SK-N-SH (cell line): ENCODE results near the gene ZXDC. TPM values are rescaled to one million over a fixed set of nuclear protein-coding genes. Genes with fewer than 3 reads are reported as not detected.

Source experiments
- CTCF ChIA-PET: fragments of 300-600, 350-600 bp; formaldehyde crosslinking; extraction: SDS; loops from one replicate; lab custom pipeline; 2021; lab: Yijun Ruan, JAX
- POLR2A ChIA-PET: fragments of 350-600 bp; sonication (Branson Sonifier 250); formaldehyde crosslinking; extraction: SDS; loops from one replicate; lab custom pipeline; 2020; ENCODE audit warnings: antibody characterized with exemption, inconsistent platforms; lab: Yijun Ruan, JAX
- DNase-seq: peaks from one replicate; pipeline ENCODE4 v3.0.0; 2012
- H2AFZ ChIP-seq: fragments of 200-600 bp; sonication (generic); 2 replicates; pipeline ENCODE4 v1.8.1; 2016; ENCODE audit warnings: antibody characterized with exemption, mild to moderate bottlenecking, low read depth
- H3F3A ChIP-seq: fragments of 200-600 bp; sonication (generic); replicated peaks from 2 replicates; pipeline ENCODE3; 2016; ENCODE audit warnings: antibody characterized with exemption, mild to moderate bottlenecking; ENCODE audit not compliant: insufficient read depth
- H3K27ac ChIP-seq, 2 experiments: fragments of 200-500 bp in 1 of 2; fragments of 200-600 bp in 1 of 2; sonication (Bioruptor generic) in 1 of 2; sonication (generic), shearing (Covaris generic) in 1 of 2; 2 replicates each; pipeline versions ENCODE4 v1.5.1 to v1.6.1; 2014 to 2016; ENCODE audit warnings: low read depth in 2 of 2, inconsistent platforms in 1 of 2, low read length in 1 of 2, mild to moderate bottlenecking in 1 of 2, mixed read lengths in 1 of 2
- H3K27me3 ChIP-seq: fragments of 200-600 bp; sonication (generic), shearing (Covaris generic); 2 replicates; pipeline ENCODE4 v1.6.1; 2016; ENCODE audit warnings: mixed run types; ENCODE audit not compliant: insufficient read depth
- H3K36me3 ChIP-seq, 2 experiments: fragments of 200-500 bp in 1 of 2; fragments of 200-600 bp in 1 of 2; sonication (Bioruptor generic) in 1 of 2; sonication (generic) in 1 of 2; replicated peaks in 1 of 2; 2 replicates each; pipeline versions ENCODE3 to v1.5.1; 2014 to 2016; ENCODE audit warnings: low read length in 1 of 2, mild to moderate bottlenecking in 1 of 2; ENCODE audit not compliant: insufficient read depth in 2 of 2, control insufficient read depth in 1 of 2
- H3K4me1 ChIP-seq, 2 experiments: fragments of 200-500 bp in 1 of 2; fragments of 200-600 bp in 1 of 2; sonication (Bioruptor generic) in 1 of 2; sonication (generic), shearing (Covaris generic) in 1 of 2; 2 replicates each; pipeline versions ENCODE4 v1.5.1 to v1.6.1; 2014 to 2016; ENCODE audit warnings: low read depth in 1 of 2, low read length in 1 of 2, mixed run types in 1 of 2; ENCODE audit not compliant: insufficient read depth in 2 of 2, control insufficient read depth in 1 of 2
- H3K4me2 ChIP-seq: fragments of 200-600 bp; sonication (generic), shearing (Covaris generic); 2 replicates; pipeline ENCODE4 v1.6.1; 2017; ENCODE audit warnings: mixed run types
- H3K4me3 ChIP-seq, 2 experiments: fragments of 200-500 bp in 1 of 2; fragments of 200-600 bp in 1 of 2; sonication (Bioruptor generic) in 1 of 2; sonication (generic), shearing (Covaris generic) in 1 of 2; 2 replicates each; pipeline versions ENCODE4 v1.5.1 to v1.8.1; 2014 to 2016; ENCODE audit warnings: low read depth in 2 of 2, inconsistent platforms in 1 of 2, low read length in 1 of 2, mild to moderate bottlenecking in 1 of 2, mixed read lengths in 1 of 2, moderate library complexity in 1 of 2
- H3K79me2 ChIP-seq: fragments of 200-600 bp; sonication (generic); 2 replicates; pipeline ENCODE4 v1.8.1; 2017; ENCODE audit warnings: mild to moderate bottlenecking; ENCODE audit not compliant: insufficient read depth
- H3K9ac ChIP-seq: fragments of 200-600 bp; sonication (generic); 2 replicates; pipeline ENCODE4 v1.6.1; 2017; ENCODE audit warnings: mixed run types
- H3K9me2 ChIP-seq: fragments of 200-600 bp; sonication (generic); 2 replicates; pipeline ENCODE4 v1.6.1; 2017; ENCODE audit warnings: mixed run types
- H3K9me3 ChIP-seq: fragments of 200-600 bp; sonication (generic); 2 replicates; pipeline ENCODE4 v1.6.1; 2017; ENCODE audit warnings: mixed run types, mild to moderate bottlenecking, moderate library complexity
- H4K20me1 ChIP-seq: fragments of 200-600 bp; sonication (generic); 2 replicates; pipeline ENCODE4 v1.6.1; 2017; ENCODE audit warnings: mild to moderate bottlenecking, mixed run types; ENCODE audit not compliant: insufficient read depth
- FOSL2 ChIP-seq: IDR thresholded peaks from 2 replicates; pipeline ENCODE4 v1.4.0; 2012; ENCODE audit warnings: low read depth, mild to moderate bottlenecking, moderate library complexity, borderline replicate concordance
- JUND ChIP-seq: IDR thresholded peaks from 2 replicates; pipeline ENCODE4 v1.4.0; 2012
- RCOR1 ChIP-seq: fragments of 150-350 bp; IDR thresholded peaks from 2 replicates; pipeline ENCODE4 v1.6.1; 2017; ENCODE audit warnings: antibody characterized with exemption, low read length
- RXRA ChIP-seq: IDR thresholded peaks from 2 replicates; pipeline ENCODE4 v1.4.0; 2012; ENCODE audit warnings: low read depth, mild to moderate bottlenecking, borderline replicate concordance
- SMC3 ChIP-seq: IDR thresholded peaks from 2 replicates; pipeline ENCODE4 v1.6.1; 2012; ENCODE audit warnings: low read depth, low read length, improper control_type of control experiment
- WGBS: methylation state at CpG from one replicate; pipeline ENCODE4 v1.1.6; 2017; ENCODE audit warnings: low lambda C conversion rate; 5-methylcytosine and 5-hydroxymethylcytosine counted together
- polyA plus RNA-seq, 3 experiments: library from polyadenylated mRNA; depleted of rRNA; stranded (reverse); fragments of >200 nt; gene quantifications; 2 replicates each; pipeline ENCODE4 v1.2.3, GENCODE V29; 2012
- TF ChIP-seq, protein P1 (sequence below): IDR thresholded peaks from 2 replicates; pipeline ENCODE4 v1.6.1; 2012; ENCODE audit warnings: mild to moderate bottlenecking, low read depth, low read length, moderate library complexity
- TF ChIP-seq, protein P2 (sequence below): IDR thresholded peaks from 2 replicates; pipeline ENCODE4 v1.4.0; 2012; ENCODE audit warnings: low read depth, borderline replicate concordance
- TF ChIP-seq, protein P3 (sequence below): fragments of 150-350 bp; IDR thresholded peaks from 2 replicates; pipeline ENCODE4 v1.6.1; 2017; ENCODE audit warnings: antibody characterized with exemption, low read length, low read depth, borderline replicate concordance

ZXDC gene
- polyA plus RNA-seq, 1 of the 3 experiments (the other 2 are of a cell fraction) = 8.5 TPM

DNA sequence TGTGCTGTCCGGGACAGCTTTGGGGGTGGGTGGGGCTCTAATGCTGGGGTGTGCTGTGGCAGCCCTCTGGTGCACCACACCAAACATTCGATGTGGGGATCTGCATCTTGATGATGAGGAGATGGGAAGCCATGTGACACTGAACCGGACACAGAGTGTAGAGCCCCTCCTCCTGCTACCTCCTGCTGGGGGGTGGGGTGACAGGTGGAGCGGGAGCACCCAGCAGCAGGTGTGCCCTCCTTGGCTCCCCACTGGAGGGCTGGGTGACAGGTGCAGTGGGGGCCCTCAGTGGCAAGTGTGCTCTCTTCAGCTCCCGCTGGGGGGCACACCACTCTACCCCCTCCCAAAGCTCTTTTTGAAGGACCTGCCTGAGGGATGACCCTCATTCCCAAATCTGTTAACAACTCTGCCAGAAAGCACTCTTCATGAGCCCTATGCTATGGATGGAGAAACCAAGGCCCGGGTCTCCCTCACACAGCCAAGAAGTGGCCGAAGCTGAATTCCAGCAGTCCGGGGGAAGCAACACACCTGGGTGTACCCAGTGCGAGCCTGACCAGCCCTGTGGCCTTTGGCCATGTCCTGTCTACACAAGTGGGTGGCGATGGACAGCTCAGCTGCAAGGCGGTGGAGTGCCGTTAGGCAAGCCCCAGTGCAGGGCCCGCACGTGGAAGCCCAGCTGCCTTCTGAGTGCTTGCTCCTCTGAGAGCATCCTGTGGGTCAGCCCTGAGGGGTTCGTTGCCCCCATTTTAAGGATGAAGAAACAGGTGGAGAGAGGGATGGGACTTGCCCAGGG lies 42.5 kb upstream of the ZXDC start:
- ChIA-PET POLR2A (no interaction called here), CTCF (interaction anchor here (1.1 to 1.5 kb wide), 4 partner anchors 8 to 1029 kb away, joined by 3 to 5 read pairs (median 4); no protein-coding TSS in a partner anchor)
- H3K79me2 ChIP-seq = no peaks in the 10 kb centered on the region
- no peak overlapping the region for H3K4me2 ChIP-seq
- H3K4me3 ChIP-seq = no peak overlapping the region
- H3K9me2 ChIP-seq = no peaks in the 10 kb centered on the region
- no peaks in the 10 kb centered on the region for H3K36me3 ChIP-seq
- 65% methylated on average over 8 of the region's 15 CpGs for WGBS
- H3K4me1 ChIP-seq = peaks cover 0 to 10% of the 10 kb centered on the region in 2 experiments; a peak in 1 of 4 replicates
- no peak overlapping the region for H3K27ac ChIP-seq
- H3F3A ChIP-seq = no peaks in the 10 kb centered on the region
- H3K27me3 ChIP-seq = no peaks in the 10 kb centered on the region; the same call in 1 of the 2 replicates
- no peak overlapping the region for H3K9ac ChIP-seq
- no peaks in the 10 kb centered on the region for H3K9me3 ChIP-seq
- no peaks in the 10 kb centered on the region for H4K20me1 ChIP-seq
- DNase-seq = no peak
- TF ChIP-seq JUND = no peak
- no peak overlapping the region for H2AFZ ChIP-seq

DNA sequence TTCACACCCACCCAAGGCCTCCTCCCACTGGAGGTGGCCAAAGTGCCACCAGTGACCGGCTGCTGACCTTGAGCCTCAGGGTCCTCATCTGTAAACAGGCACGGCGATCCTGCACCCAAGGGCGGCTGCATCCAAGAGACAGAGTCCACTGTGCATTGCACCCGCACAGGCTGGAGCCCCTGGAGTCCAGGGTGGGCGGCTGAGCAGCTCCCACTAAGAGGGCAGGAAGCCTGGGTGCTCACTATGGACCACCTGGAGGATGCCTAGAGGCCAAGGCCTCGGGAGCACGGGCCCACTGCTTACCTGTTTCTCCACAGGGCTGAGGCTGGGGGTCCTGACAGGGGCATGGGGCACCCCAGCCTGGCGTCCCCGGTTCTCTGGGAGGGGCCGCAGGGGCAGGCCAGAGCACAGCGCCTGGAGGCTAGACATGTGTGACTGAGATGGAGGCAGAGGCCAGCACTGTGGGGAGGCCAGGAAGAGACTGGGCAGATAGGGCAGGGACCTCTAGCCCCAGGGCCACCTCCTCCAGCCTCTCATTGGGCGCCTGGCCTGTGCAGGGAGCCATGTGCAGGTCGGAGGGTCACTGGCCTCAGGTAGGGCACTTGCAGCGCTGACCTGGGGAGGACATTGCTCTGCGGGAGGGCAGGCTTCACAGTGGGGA lies 41.7 kb upstream of the ZXDC start, which contains the start of gene UROC1:
TSS of gene UROC1 (minus strand) at position 483 of the 661 bp plus-strand sequence. CDS start at position 429, 54 bp downstream.
- ChIA-PET POLR2A (no interaction called here), CTCF (interaction anchor here (0.6 to 1.5 kb wide), 4 partner anchors 7 to 1030 kb away, joined by 3 to 5 read pairs (median 4); no protein-coding TSS in a partner anchor)
- H3F3A ChIP-seq = no peaks in the 10 kb centered on the region
- WGBS = 70% methylated on average over 2 of the region's 16 CpGs
- no peak for DNase-seq
- peaks cover 0 to 10% of the 10 kb centered on the region in 2 experiments; a peak in 1 of 4 replicates for H3K4me1 ChIP-seq
- no peak within 1 kb of the TSS for H3K27ac ChIP-seq
- no peak within 1 kb of the TSS for H2AFZ ChIP-seq
- no peaks in the 10 kb centered on the region for H3K79me2 ChIP-seq
- H3K36me3 ChIP-seq = no peaks in the 10 kb centered on the region
- TF ChIP-seq, protein P1, sequence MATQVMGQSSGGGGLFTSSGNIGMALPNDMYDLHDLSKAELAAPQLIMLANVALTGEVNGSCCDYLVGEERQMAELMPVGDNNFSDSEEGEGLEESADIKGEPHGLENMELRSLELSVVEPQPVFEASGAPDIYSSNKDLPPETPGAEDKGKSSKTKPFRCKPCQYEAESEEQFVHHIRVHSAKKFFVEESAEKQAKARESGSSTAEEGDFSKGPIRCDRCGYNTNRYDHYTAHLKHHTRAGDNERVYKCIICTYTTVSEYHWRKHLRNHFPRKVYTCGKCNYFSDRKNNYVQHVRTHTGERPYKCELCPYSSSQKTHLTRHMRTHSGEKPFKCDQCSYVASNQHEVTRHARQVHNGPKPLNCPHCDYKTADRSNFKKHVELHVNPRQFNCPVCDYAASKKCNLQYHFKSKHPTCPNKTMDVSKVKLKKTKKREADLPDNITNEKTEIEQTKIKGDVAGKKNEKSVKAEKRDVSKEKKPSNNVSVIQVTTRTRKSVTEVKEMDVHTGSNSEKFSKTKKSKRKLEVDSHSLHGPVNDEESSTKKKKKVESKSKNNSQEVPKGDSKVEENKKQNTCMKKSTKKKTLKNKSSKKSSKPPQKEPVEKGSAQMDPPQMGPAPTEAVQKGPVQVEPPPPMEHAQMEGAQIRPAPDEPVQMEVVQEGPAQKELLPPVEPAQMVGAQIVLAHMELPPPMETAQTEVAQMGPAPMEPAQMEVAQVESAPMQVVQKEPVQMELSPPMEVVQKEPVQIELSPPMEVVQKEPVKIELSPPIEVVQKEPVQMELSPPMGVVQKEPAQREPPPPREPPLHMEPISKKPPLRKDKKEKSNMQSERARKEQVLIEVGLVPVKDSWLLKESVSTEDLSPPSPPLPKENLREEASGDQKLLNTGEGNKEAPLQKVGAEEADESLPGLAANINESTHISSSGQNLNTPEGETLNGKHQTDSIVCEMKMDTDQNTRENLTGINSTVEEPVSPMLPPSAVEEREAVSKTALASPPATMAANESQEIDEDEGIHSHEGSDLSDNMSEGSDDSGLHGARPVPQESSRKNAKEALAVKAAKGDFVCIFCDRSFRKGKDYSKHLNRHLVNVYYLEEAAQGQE = no peak
- no peak for TF ChIP-seq RXRA
- TF ChIP-seq, protein P2, sequence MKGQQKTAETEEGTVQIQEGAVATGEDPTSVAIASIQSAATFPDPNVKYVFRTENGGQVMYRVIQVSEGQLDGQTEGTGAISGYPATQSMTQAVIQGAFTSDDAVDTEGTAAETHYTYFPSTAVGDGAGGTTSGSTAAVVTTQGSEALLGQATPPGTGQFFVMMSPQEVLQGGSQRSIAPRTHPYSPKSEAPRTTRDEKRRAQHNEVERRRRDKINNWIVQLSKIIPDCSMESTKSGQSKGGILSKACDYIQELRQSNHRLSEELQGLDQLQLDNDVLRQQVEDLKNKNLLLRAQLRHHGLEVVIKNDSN = no peak
- no peak for TF ChIP-seq SMC3
- TF ChIP-seq, protein P3, sequence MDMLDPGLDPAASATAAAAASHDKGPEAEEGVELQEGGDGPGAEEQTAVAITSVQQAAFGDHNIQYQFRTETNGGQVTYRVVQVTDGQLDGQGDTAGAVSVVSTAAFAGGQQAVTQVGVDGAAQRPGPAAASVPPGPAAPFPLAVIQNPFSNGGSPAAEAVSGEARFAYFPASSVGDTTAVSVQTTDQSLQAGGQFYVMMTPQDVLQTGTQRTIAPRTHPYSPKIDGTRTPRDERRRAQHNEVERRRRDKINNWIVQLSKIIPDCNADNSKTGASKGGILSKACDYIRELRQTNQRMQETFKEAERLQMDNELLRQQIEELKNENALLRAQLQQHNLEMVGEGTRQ = no peak
- no peak for TF ChIP-seq RCOR1
- TF ChIP-seq FOSL2 = no peak
- no peaks in the 10 kb centered on the region for H4K20me1 ChIP-seq
- no peak within 1 kb of the TSS for H3K9ac ChIP-seq
- H3K4me3 ChIP-seq = no peak within 1 kb of the TSS
- no peaks in the 10 kb centered on the region for H3K27me3 ChIP-seq
- no peaks in the 10 kb centered on the region for H3K9me2 ChIP-seq
- no peaks in the 10 kb centered on the region for H3K9me3 ChIP-seq
- no peak within 1 kb of the TSS for H3K4me2 ChIP-seq
